HG03469 (cell line): ENCODE measurements around the gene OLFM1.

Source experiments
- ATAC-seq: cut with Tn5 transposase; IDR thresholded peaks from one replicate; pipeline ENCODE4 v1.9.1; 2021; ENCODE audit warnings: mild to moderate bottlenecking, moderate library complexity, moderate number of reproducible peaks; ENCODE audit not compliant: unreplicated experiment

OLFM1 gene

GRCh38 chr9:135127718-135128670 lies 40.5 kb downstream of the OLFM1 start:
- ATAC-seq, result no peak

- ATAC-seq, result no peak
Measured at GRCh38 chr9:135129137-135129695, 41.7 kb downstream of the OLFM1 start.

- no peak for ATAC-seq
Measured at GRCh38 chr9:135130207-135130976, 42.9 kb downstream of the OLFM1 start.

DNA sequence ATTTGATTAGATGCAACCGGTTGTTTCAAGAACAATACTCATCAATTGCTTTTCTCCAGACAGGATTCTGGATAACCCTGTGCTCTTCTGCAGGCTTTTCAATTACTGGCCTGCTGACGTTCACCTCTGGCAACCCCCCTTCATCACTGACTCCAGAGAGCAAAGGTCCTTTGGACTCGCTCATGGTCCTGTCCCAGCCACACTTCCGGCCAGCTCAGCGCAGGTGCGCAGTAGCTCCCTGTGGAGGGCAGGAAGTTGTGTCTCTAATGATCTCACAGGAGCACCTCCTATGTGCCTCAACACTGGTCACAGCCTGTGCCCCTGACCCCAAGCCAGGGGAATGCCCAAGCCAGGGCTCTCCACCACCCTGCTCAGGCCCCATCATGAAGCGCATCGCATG lies 44.0 kb downstream of the OLFM1 start:
- ATAC-seq, result no peak

DNA sequence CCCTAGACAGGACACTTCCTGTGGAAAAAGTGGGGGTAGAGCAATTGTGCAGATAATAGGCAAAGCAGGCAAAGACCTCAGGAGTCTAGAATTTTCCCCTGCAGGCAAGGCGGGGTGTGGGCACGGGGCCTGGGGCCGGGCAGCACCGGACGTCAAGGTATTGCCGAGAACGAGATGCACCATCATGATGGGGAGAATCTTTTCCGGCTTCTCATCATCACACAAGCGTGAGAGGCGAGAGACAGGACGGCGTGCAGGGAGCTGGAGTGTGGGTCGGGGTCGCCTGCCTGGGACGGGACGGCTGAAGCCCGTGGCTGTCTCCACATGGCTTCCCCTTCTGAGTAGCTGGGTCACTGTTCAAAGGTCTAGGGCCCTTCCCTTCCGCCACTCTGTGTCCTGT lies 44.5 kb downstream of the OLFM1 start:
- no peak for ATAC-seq

DNA sequence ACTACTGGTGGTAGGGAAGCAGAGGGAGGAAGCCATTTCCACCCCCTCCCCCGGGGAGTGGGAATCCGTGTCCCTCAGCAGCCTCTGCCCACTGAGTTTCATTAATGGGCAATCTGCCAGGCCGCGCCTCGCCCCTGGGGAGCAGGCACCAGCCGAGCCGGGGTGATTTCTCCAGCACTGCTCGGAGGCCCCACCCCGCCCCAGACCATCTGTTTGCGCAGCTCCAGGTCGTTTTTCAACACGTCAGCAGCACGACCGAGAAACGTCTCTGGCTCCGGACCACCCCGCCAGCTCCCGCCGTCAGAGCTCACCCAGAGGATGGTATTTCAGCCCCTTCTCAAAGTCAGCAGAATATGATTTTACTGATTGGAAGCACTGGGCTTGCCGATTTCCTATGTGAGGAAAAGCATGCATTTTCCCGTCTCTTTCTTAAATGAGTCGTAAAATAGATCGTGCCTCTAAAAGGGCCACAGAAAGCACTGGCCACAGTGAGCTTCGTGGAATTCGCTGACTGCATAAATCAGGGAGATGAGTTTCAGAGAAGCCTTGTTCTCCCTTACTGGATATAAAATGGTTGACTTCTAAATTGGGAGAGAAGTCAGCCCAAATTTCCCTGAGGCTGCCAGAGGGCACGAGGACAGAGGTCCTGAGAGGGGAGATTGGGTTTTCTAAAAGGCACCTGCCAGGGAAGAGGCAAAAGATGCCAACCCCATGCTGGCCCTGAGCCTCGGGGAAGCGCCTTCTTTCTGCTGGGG lies 47.0 kb downstream of the OLFM1 start:
- no peak for ATAC-seq

- ATAC-seq, result no peak
Measured at GRCh38 chr9:135135171-135135928, 47.9 kb downstream of the OLFM1 start.

GRCh38 chr9:135135929-135136315 lies 48.5 kb downstream of the OLFM1 start:
- no peak for ATAC-seq

- no peak for ATAC-seq
Measured at GRCh38 chr9:135136481-135136880, 49.0 kb downstream of the OLFM1 start.

DNA sequence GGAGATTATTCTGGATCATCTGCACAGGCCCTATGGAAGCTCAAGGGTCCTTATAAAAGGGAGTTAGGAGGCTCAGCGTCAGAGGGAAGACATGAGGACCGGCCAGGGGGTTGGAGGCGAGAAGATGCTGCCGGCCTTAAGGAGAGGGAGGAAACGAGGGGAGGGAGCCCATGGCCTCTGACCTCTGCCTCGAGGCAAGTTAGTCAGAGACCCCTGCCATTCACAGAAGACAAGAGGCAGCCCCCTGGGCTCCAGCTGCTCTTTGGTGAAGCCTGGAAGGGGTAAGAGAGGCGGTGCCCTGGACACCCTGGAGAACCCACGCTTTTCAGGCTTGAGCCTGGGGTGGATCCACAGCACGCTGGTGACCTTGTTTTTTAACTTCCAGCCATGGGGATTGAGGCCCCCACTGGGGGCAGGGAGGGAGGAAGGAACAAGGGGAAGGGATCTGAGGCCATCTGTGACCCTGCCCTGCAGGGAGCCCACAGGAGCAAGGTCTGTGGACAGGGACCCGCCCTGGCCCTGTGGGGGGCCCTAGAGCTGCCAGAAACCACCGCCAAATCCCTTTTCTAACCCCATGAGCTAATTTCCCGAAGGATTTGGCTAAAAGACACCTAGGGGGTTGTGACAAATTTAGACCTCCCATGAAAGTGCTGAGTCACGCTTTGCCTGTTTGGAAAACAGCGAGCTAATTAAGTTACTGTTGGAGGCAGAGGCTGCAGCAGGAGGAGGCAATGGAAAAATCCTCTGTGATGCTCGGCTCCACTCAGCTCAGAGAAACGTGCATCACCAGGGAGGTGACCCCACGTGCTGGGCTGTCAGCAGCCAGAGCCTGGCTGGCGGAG lies 49.7 kb downstream of the OLFM1 start:
- ATAC-seq, result no peak

- ATAC-seq, result no peak
Measured at GRCh38 chr9:135138078-135138855, 50.8 kb downstream of the OLFM1 start.

DNA sequence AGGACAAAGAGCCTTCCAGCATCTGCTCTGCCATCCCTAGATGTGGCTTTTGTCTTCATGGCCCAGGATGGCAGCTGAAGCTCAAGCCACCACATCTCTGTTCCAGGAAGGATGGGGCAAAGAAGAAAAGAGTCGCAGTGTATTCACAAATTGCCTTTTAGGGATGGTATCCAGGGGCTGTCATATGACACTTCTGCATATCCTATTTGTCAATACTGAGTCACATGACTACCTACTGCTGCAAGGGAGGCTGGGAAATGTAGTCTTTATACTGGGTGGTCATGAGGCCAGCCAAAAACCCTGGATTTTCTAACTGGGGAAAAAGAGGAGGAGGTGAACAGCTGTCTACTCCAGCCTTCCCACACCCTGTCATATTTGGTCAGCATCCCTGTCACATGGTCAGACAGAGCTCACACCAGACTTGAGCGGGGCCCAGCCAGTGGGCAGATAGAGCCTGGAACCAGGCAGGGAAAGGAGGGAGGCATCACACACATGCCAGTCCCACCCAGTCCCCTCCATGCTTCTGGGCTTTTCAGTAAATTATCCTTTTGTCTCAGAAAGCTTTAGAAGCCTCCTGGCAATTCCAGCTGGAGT lies 52.0 kb downstream of the OLFM1 start:
- ATAC-seq, result no peak

DNA sequence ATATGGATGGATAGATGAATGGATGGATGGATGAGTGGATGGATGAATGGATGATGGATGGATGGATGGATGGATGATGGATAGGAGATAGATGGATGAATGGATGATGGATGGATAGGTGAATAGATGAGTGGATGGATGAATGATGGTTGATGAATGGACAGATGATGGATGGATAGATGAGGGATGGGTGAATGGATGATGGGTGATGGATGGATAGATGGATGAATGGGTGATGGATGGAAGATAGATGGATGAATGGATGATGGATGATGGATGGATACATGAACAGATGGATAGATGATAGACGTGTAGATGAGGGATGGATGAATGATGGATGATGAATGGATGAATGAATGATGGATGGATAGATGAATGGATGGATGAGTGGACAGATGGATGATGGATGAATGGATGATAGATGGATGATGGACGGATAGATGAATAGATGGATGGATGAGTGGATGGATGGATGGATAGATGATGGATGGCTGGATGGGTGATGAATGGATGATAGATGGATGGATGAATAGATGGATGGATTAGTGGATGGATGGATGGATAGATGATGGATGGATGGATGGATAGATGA lies 53.8 kb downstream of the OLFM1 start:
- no peak for ATAC-seq

- no peak for ATAC-seq
Measured at GRCh38 chr9:135144581-135145170, 57.2 kb downstream of the OLFM1 start.

DNA sequence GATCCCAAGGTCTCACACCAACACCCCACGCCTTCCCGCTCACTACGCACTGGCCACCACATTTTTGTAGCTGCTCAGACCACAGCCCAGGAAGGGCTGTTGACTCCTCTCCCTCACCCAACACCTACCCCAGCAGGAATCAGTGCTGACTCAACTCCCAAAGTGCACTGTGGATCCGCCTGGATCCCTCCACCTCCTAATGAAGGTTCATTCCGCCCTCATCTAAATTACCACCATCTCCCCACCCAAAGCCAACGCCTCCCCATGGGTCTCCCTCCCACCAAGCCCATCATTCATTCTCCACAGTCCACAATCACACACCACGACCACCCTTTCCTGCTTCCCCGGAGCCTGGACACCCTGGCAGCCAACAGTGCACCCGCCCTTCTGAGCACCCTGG lies 57.8 kb downstream of the OLFM1 start:
- no peak for ATAC-seq

- ATAC-seq, result no peak
Measured at GRCh38 chr9:135146241-135146640, 58.8 kb downstream of the OLFM1 start.

- no peak for ATAC-seq
Measured at GRCh38 chr9:135146766-135147473, 59.5 kb downstream of the OLFM1 start.
